HEK293T (cell line): ENCODE measurements around the gene APLNR.

Source experiments
- ELF4 ChIP-seq: fragments of 450-650 bp; IDR thresholded peaks from 2 replicates; pipeline ENCODE4 v1.6.1; 2017; ENCODE audit warnings: antibody characterized with exemption
- SP1 ChIP-seq: fragments of 450-650 bp; IDR thresholded peaks from 2 replicates; pipeline ENCODE4 v1.6.1; 2017

- TF ChIP-seq SP1 (no peak), ELF4 (no peak)
These were observed 23.0 kb downstream of the APLNR start for GRCh38 chr11:57214098-57214417.
